Liver (tissue), 9 donors: ENCODE results near the gene SHC2. TPM values are rescaled to one million over a fixed set of nuclear protein-coding genes. Genes with fewer than 3 reads are reported as not detected.

Experiments used
- DNase-seq: peaks from one replicate; pipeline ENCODE4 v3.0.0-alpha.2; 2017; ENCODE audit warnings: low spot score
- H3K27ac ChIP-seq, 2 donors: one replicate each; pipeline ENCODE4 v1.7.0; 2013; ENCODE audit warnings: inconsistent platforms in 2 of 2, low read length in 2 of 2, control low read depth in 1 of 2, low read depth in 1 of 2, mild to moderate bottlenecking in 1 of 2
- H3K27me3 ChIP-seq, 4 donors: one replicate each; pipeline versions ENCODE4 v1.6.1 to v1.7.0; 2013; ENCODE audit warnings: low read length in 3 of 4, inconsistent platforms in 1 of 4, mild to moderate bottlenecking in 1 of 4, moderate library complexity in 1 of 4; ENCODE audit not compliant: control insufficient read depth in 4 of 4, insufficient read depth in 4 of 4
- H3K36me3 ChIP-seq, 4 donors: one replicate each; pipeline versions ENCODE4 v1.6.1 to v1.7.0; 2013; ENCODE audit warnings: low read length in 3 of 4, mild to moderate bottlenecking in 3 of 4, low read depth in 1 of 4, moderate library complexity in 1 of 4; ENCODE audit not compliant: control insufficient read depth in 4 of 4, insufficient read depth in 3 of 4
- H3K4me1 ChIP-seq, 4 donors: one replicate each; pipeline versions ENCODE4 v1.6.1 to v1.7.0; 2013; ENCODE audit warnings: low read length in 3 of 4, mild to moderate bottlenecking in 3 of 4, moderate library complexity in 1 of 4; ENCODE audit not compliant: control insufficient read depth in 4 of 4, insufficient read depth in 4 of 4
- H3K4me3 ChIP-seq, 3 donors: one replicate each; pipeline versions ENCODE4 v1.6.1 to v1.7.0; 2013; ENCODE audit warnings: low read length in 3 of 3, control low read depth in 1 of 3, low read depth in 1 of 3, mild to moderate bottlenecking in 1 of 3
- H3K9ac ChIP-seq, 2 donors: one replicate each; pipeline ENCODE4 v1.7.0; 2013; ENCODE audit warnings: low read length in 2 of 2, mild to moderate bottlenecking in 2 of 2, moderate library complexity in 2 of 2, control low read depth in 1 of 2, low read depth in 1 of 2
- H3K9me3 ChIP-seq, 4 donors: one replicate each; pipeline versions ENCODE4 v1.6.1 to v1.7.0; 2013; ENCODE audit warnings: low read length in 3 of 4; ENCODE audit not compliant: control insufficient read depth in 4 of 4
- ATF3 ChIP-seq: IDR thresholded peaks from 2 replicates; pipeline ENCODE4 v1.6.1; 2016; ENCODE audit warnings: antibody characterized with exemption
- CTCF ChIP-seq: fragments of 150-350 bp; IDR thresholded peaks from 2 replicates; pipeline ENCODE4 v1.5.1; 2017; ENCODE audit warnings: improper control_type of control experiment, low read depth, low read length; ENCODE audit not compliant: missing input control
- EGR1 ChIP-seq, 2 donors: IDR thresholded peaks; 2 replicates each; pipeline ENCODE4 v1.6.1; 2016 to 2018; ENCODE audit warnings: antibody characterized with exemption in 2 of 2, low read depth in 2 of 2
- FOXA1 ChIP-seq: IDR thresholded peaks from 2 replicates; pipeline ENCODE4 v1.6.1; 2016; ENCODE audit warnings: antibody characterized with exemption
- FOXA2 ChIP-seq: IDR thresholded peaks from 2 replicates; pipeline ENCODE4 v1.6.1; 2016; ENCODE audit warnings: antibody characterized with exemption
- GABPA ChIP-seq, 2 donors: IDR thresholded peaks in 1 of 2; conservative IDR thresholded peaks in 1 of 2; 2 replicates each; pipeline ENCODE4 v1.6.1; 2016; ENCODE audit warnings: antibody characterized with exemption in 2 of 2, mild to moderate bottlenecking in 1 of 2, moderate library complexity in 1 of 2
- HNF4A ChIP-seq, 2 donors: conservative IDR thresholded peaks; 2 replicates each; pipeline ENCODE4 v1.6.1; 2016; ENCODE audit warnings: antibody characterized with exemption in 2 of 2, mild to moderate bottlenecking in 2 of 2
- HNF4G ChIP-seq: IDR thresholded peaks from 2 replicates; pipeline ENCODE4 v1.6.1; 2016; ENCODE audit warnings: antibody characterized with exemption
- JUND ChIP-seq, 2 donors: IDR thresholded peaks; 2 replicates each; pipeline ENCODE4 v1.6.1; 2016; ENCODE audit warnings: antibody characterized with exemption in 2 of 2
- NR2F2 ChIP-seq: IDR thresholded peaks from 2 replicates; pipeline ENCODE4 v1.6.1; 2016; ENCODE audit warnings: antibody characterized with exemption
- RAD21 ChIP-seq, 2 donors: IDR thresholded peaks; 2 replicates each; pipeline ENCODE4 v1.6.1; 2016; ENCODE audit warnings: antibody characterized with exemption in 2 of 2, mild to moderate bottlenecking in 2 of 2
- REST ChIP-seq: IDR thresholded peaks from 2 replicates; pipeline ENCODE4 v1.6.1; 2016; ENCODE audit warnings: antibody characterized with exemption, mild to moderate bottlenecking
- SP1 ChIP-seq: IDR thresholded peaks from 2 replicates; pipeline ENCODE4 v1.6.1; 2018; ENCODE audit warnings: antibody characterized with exemption, mild to moderate bottlenecking
- TAF1 ChIP-seq: conservative IDR thresholded peaks from 2 replicates; pipeline ENCODE4 v1.6.1; 2016; ENCODE audit warnings: antibody characterized with exemption, mild to moderate bottlenecking
- ZBTB33 ChIP-seq: IDR thresholded peaks from 2 replicates; pipeline ENCODE4 v1.6.1; 2016; ENCODE audit warnings: antibody characterized with exemption
- WGBS: extraction: QIAGEN DNeasy Blood & Tissue Kit; methylation state at CpG from one replicate; pipeline ENCODE4 v1.1.7; 2013; 5-methylcytosine and 5-hydroxymethylcytosine counted together
- polyA plus RNA-seq, 2 donors: library from polyadenylated mRNA; stranded (reverse) in 1 of 2; unstranded in 1 of 2; fragments of 200-250 nt in 1 of 2; fragments of >200 nt in 1 of 2; fragmentation: Nextera tagmentation in 1 of 2; extraction: Ambion mirVana in 1 of 2; gene quantifications; one replicate each; pipeline versions ENCODE4 v1.2.1 to v1.2.3, GENCODE V29; 2013 to 2015
- total RNA-seq, 2 donors: library from RNA; depleted of rRNA; stranded (reverse); fragments of >200 nt; gene quantifications; one replicate each; pipeline ENCODE4 v1.2.3, GENCODE V29; 2014
- donor health status: healthy.
- donor health status: healthy.
- donor health status: healthy.
- donor health status: healthy.
- donor health status: healthy.

SHC2 gene
- total and polyA plus RNA-seq, 4 donors, result 15.6 to 43.0 (median 23.0) TPM

GRCh38 chr19:455031-455705, 5.7 kb downstream of the SHC2 start (continued):
- TF ChIP-seq REST, result no peak
- TF ChIP-seq EGR1 (IDR thresholded peaks at IDR 0.05; ENCODE audit: low read depth in 2 of 2), result no peak
- no peak for TF ChIP-seq ATF3
- TF ChIP-seq FOXA2, result no peak
- TF ChIP-seq SP1, result no peak
- no peak for TF ChIP-seq GABPA (IDR thresholded peaks at IDR 0.05 in 1 of 2, conservative IDR thresholded peaks at IDR 0.05 in 1 of 2)
- TF ChIP-seq RAD21 (IDR thresholded peaks at IDR 0.05), result no peak

- H3K4me3 ChIP-seq, result no peak overlapping the region
- H3K9me3 ChIP-seq, result no peaks in the 10 kb centered on the region
- 90% methylated on average over 22 of the region's 22 CpGs for WGBS
- no peak for DNase-seq
- H3K27ac ChIP-seq, result no peak overlapping the region
- H3K4me1 ChIP-seq, result no peaks in the 10 kb centered on the region
- H3K9ac ChIP-seq, result no peak overlapping the region
- no peaks in the 10 kb centered on the region for H3K27me3 ChIP-seq
- peaks cover 0 to 6% (median 2%) of the 10 kb centered on the region in 4 donors for H3K36me3 ChIP-seq
- TF ChIP-seq NR2F2 (no peak), GABPA (IDR thresholded peaks at IDR 0.05 in 1 of 2, conservative IDR thresholded peaks at IDR 0.05 in 1 of 2) (no peak), HNF4A (conservative IDR thresholded peaks at IDR 0.05) (no peak), RAD21 (IDR thresholded peaks at IDR 0.05) (no peak), HNF4G (no peak)
Measured at GRCh38 chr19:453606-454005, 7.2 kb downstream of the SHC2 start.

- no peaks in the 10 kb centered on the region for H3K27me3 ChIP-seq
- TF ChIP-seq JUND (IDR thresholded peaks at IDR 0.05), result no peak
- TF ChIP-seq FOXA1, result no peak
- TF ChIP-seq ATF3, result no peak
- TF ChIP-seq NR2F2, result no peak
- no peak for TF ChIP-seq REST
- no peak for TF ChIP-seq FOXA2
- no peak for TF ChIP-seq EGR1 (IDR thresholded peaks at IDR 0.05; ENCODE audit: low read depth in 2 of 2)
- no peak for TF ChIP-seq TAF1
- TF ChIP-seq SP1, result no peak
- TF ChIP-seq GABPA (IDR thresholded peaks at IDR 0.05 in 1 of 2, conservative IDR thresholded peaks at IDR 0.05 in 1 of 2), result no peak
- no peak for TF ChIP-seq HNF4A (conservative IDR thresholded peaks at IDR 0.05)
- no peak for TF ChIP-seq RAD21 (IDR thresholded peaks at IDR 0.05)
- no peak for TF ChIP-seq ZBTB33
- TF ChIP-seq HNF4G, result no peak
- TF ChIP-seq CTCF, result no peak
- no peak overlapping the region for H3K9ac ChIP-seq
- H3K4me1 ChIP-seq, result no peaks in the 10 kb centered on the region
- no peak for DNase-seq
- peaks cover 0 to 4% (median 2%) of the 10 kb centered on the region in 4 donors for H3K36me3 ChIP-seq
- H3K4me3 ChIP-seq, result no peak overlapping the region
- 96% methylated on average over 16 of the region's 16 CpGs for WGBS
- H3K27ac ChIP-seq, result no peak overlapping the region
- H3K9me3 ChIP-seq, result no peaks in the 10 kb centered on the region
Measured at GRCh38 chr19:452829-453228, 8.0 kb downstream of the SHC2 start.
